GM18870 (cell line): Measurements from ENCODE around the gene PLCD3.
"Not testable (repeated sequence)": the region's sequence is repeated elsewhere in the genome, so short reads cannot be mapped to it uniquely, and the experiment has no call there.

Source experiments
- ATAC-seq: cut with Tn5 transposase; IDR thresholded peaks from one replicate; pipeline ENCODE4 v1.9.1; 2021; ENCODE audit warnings: moderate library complexity; ENCODE audit not compliant: unreplicated experiment

Gene PLCD3

DNA sequence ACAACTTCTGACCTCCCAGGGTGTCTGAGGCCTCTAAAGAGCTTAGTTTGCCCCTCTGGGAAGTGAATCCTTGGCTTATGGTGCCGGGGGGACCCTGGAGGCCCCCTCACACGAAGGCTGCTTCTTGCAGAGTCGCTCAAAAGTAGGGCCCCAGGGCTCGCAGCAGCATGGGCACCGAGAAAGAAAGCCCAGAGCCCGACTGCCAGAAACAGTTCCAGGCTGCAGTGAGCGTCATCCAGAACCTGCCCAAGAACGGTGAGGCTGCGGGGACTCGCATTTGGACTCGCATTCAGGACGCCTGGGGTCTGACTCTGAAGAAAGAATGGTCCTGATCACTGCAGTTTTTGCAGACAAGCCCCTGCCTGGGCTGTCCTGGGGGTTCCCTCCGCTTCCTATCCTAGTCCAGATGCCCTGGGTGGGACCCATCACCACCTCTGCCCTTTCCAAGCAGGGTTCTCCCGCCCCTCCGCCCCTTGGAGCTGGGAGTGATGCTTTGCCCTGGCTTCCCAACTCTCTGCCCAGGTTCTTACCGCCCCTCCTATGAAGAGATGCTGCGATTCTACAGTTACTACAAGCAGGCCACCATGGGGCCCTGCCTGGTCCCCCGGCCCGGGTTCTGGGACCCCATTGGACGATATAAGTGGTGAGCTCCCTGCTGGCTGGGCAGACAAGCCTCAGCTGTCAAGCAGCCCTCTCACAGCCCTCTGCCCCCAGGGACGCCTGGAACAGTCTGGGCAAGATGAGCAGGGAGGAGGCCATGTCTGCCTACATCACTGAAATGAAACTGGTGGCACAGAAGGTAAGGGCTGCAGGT is 3.9 kb upstream of the PLCD3 start:
- ATAC-seq: no peak

DNA sequence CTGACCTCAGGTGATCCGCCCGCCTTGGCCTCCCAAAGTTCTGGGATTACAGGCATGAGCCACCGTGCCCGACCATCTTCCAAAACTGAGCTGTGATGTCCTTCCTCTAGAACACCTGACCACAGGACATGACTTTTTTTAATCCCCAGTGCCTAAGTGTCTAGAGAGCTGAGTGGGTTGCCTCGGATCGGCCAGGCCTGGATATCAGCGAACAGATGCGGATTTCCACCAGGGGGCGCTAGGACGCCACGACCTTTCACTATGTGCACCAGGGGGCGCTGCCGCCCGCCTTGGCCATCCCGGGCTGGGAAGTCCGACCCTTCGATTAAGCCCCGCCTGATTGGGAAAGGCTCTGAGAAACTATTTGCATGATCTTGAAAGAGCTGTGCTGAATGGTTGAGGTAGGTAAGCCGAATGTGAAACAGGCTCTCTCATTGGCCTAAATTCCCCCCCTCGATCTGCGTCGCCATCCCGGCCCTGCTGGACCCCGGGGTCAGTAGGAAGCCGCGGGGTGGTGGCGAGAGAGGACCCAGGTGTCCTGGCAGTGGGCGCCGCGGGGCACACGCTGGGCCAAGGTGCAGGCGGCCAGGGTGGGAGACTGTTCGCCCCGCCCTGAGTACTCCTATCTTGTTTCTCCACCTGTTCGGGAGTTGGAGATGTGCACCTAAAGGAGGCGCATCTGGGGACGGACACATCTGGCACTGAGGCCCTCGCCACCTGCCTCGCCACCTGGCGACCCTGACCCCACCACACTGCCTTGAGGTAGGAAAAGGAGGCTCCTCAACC is 3.1 kb upstream of the PLCD3 start, which contains the start of gene ACBD4:
Gene ACBD4, plus strand, starts transcription at position 496 of the 786 bp plus-strand sequence. CDS start 458 bp downstream, outside the sequence.
- ATAC-seq: peak; percentile 88

DNA sequence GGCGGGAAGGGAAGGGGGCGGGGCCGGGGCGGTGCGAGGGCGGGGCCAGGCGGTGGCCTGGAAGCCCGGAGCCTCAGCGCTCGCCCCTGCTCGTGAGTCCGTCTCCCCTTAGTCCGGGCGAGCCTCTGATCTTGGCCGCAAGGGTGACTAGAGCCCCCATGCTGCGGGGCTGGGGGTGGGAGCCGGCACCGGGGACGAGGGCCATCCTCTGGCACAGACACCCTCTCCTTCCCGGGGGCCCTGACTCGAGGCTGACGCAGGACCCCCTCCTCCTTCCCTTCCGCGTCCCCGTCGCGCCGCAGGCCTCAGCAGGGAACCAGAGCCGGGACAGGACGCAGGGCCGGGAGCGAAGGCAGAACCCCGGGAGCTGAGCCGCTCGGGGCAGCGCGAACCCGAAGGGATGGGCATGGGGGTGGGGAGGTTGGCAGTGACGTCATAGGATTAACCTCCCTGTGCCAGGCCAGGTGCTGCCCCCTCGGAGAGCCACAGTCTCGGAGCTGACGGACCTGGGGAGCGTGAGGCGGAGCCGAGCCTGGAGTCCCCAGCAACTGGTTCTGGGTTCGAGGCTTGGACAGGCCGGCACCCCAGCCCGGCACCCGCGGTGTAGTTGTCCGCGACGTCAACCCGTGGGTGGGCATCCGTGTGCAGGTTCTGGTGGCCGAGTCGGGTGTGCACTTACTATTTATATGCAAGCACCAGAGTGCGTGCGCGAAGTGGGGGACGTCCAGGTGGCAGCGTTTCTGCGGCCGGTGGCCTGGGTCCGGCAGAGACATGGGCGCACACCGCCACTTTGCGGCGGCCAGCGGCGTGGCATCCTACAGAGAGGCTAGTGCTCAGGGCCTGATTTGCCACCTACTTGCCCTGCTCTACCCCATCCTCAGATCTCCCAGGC is 503 bp upstream of the PLCD3 start:
- ATAC-seq: no peak

DNA sequence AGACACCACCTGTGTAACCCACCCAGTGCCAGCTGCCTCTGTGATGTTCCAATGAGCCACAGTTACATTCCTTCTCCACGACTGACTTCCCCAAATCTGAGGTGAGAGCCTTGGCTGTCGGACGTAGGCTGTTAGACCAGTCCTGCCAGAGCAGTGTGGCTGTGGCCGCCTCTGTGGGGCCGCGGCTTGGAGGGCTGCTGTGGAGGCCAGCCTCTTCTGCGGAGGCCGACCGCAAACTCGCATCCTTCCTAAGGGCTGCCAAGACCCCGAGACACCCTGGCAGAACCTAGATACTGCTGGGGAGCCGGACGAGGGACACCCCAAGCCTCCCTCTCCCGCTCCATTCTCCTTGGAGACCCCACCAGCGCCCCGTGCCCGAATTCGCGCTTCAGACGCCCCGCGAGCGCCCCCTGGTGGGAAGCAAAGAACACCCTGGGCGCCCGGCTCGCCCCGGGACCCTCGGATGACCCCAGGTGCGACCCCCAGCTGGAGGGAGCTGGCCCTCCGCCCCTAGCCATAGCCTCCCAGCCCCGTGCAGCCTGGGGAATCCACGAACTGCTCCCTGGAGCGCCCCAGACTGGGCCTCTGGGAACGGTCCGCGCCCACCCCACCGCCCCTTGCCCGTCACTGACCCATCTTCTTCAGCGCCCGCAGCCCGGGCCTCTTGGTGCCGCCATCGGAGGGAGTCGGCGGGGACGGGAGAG is 547 bp downstream of the PLCD3 start:
- ATAC-seq: no peak

DNA sequence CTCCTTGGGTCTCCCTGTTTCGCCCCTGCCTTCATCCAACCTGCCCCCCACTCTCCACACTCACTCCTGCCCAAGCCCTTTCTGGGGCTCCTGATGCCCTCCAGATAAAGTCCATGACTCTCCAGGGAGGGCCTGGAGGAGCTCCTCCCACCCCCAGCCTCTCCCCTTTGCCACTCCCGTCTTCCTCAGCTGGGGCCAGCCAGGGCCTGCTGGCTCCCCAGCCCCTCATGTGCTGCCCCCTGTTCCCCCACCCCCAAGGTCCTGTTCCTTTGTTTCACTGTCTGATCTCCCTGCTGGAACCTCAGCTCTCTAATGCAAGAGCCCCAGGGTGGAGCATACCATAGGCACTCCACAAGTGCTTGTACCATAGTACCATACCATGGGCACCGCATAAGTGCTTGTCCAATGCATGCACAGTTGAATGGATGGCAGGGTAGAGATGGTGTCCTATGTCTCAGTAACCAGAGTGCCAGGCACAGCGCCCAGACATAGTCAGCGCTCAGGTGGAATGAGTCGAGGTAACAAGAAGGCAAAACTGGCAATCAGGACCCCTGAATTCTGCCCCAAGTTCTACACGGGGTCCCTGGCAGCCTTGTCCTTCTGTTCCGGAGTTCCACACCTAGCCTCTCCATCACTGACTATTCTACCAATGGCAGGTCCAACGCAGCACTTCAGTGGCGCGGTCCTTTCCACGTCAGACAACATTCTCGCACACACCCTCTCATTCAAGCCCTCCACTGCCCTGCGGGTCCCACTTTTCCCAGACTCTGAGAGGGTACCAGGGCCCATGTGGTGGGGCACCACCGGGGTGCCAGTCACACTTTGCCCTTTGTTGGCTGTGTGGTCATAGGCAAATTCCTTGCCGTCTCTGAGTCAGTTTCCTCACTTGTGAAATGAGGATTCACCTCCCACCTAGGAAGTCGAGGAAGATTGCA is 1.4 kb downstream of the PLCD3 start:
- no peak for ATAC-seq

DNA sequence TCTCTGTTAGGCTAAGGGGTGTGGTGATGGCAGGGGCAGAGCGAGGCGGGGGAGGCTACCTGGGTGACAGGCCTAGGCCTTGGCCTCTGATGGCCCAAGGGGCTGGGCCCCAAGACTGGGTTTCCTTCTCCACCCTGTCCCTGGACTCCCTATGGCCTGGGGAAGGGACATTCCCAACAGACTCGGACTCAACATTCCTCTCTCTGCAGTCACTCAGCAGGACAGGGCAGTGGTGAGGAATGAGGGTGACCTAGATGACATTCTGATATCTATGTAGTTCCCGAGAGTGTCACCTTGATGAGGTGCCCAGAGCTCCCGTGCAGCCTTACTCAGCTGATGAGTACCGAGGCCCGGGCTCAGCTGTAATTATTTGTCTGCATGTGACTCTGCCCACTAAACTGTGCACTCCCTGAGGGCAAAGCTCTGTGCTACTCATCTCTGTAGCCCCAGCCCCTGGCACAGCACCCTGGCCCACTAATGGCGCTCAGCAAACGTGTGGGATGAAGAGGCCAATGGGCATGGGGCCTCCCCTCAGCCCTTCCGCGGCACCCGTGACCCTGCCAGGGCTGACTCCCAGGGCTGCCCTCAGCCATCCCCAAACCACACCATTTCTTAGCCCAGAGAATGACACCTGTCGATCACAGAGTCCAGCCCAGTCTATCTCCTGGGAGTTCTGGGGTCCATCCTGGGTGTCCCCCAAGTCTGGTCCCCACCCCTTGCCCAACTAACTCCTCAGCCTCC is 2.2 kb downstream of the PLCD3 start:
- no peak for ATAC-seq

DNA sequence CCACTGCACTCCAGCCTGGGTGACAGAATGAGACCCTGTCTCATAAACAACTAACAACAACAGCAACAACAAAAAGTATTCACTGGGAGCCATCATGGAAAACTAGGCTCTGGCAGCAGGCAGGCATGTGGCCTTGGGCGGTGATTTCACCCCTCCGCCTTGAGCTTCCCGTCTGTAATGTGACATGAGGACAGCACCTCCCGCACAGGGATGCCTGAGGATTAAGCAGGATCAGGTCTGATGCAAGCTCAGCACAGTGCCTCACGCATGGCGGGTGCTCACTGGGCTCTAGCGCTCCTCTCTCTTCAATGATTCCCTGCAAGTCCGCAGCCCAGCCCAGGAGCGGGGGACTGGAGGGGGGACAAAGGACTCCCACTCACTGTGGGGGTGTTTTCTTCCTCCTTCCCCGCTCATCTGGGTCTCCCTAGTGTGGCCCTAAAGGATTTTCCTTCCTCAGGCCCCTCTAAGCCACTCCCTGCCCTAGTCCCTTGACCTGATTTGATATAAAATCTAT is 2.8 kb downstream of the PLCD3 start:
- ATAC-seq: no peak

DNA sequence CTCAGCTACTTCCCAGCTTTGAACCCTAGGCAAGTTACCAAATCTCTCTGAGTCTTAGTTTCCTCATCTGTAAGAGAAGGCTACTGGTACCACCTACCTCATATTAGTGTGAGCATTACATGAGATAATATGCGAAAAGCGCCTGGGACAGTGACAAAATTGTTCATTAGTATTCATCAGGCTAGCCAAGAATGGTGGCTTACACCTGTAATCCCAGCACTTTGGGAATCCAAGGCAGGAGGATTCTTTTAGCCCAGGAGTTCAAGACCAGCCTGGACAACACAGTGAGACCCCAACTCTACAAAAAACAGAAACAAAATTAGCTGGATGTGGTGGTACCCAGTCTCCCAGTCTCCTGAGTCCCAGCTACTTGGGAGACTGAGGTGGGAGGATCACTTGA is 3.3 kb downstream of the PLCD3 start:
- no peak for ATAC-seq

DNA sequence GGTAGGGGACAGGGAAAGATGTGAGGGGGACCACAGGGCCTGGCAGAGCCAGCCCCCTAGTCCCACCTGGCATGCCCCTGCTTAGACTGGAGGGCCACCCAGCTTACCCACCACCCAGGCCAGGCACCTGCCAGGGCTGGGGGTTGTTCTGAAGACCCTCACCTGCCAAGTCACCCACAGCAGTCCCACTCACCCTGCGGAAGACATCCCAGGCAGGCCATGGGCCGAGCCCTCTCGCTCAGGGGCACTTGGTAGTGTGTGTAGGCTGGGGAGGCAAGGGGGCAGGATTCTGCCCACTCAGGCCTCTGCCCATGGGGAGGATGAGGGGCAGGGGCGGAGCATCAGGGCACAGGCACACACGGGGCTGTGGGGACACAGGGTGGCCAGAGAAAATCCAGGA is 4.0 kb downstream of the PLCD3 start:
- no peak for ATAC-seq

DNA sequence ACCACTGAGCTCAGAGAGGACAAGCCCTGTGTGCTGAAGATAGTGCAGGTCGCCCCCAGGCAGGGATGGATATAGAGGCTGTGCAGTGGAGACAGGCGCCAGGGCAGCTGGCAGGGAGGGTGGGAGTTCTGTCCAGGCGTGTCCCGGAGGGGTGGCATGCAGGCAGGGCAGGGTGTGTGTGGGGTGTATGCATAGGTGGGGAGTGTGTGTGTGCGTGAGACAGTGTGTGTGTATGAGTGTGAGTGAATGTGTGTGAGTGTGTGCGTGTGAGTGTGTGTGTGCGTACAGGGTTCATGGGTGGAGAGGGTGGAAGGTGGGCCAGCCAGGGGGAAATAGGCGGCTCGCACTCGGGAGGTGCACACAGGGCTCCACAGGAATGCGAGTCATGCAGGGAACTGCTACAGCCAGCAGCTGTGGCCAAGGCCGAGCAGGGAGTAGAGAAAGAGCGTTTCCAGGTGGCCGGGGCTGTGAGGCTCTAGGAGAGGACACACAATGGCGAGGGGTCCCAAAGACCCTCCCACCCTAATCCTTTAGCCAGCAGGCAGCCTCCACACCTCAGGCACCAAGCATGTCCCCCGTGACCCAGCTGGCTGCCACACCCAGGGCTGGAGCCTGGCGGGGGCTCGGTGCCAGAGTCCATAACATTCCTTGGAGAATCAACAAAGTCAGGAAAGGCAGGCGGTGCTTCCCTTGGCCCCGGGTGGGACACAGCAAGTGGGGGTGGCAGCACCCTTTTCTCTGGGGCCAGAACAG is 4.6 kb downstream of the PLCD3 start:
- no peak for ATAC-seq

DNA sequence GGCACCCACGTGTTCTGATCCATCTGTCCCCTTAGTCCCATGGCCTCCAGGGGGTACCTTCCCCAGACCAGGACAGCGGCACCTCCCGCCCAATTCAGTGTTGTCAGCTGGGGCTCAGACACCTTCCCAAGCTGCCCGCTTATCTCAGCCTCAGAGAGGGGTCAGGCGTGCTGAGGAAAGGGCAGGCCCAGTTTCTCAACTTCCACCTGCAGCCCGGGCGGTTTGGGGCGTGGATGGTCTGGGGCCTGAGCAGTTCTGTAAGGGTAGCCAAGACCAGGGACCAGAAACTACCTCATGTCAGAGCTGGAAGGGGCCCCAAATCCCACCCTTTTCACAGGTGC is 5.1 kb downstream of the PLCD3 start:
- no peak for ATAC-seq

DNA sequence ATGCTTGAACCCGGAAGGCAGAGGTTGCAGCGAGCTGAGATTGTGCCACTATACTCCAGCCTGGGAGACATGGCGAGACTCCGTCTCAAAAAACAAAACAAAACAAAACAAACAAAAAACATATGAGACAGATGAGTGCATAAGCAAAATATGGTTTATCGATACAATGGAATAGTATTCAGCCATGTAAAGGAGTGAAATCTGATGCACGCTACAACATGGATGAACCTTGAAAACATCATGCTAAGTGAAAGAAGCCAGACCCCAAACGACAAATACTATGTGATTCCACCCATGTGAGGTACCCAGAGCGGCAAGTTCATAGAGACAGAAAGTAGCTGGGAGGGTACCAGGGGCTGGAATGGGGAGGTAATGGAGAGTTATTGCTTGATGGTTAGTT is 6.8 kb downstream of the PLCD3 start:
- ATAC-seq: no peak

DNA sequence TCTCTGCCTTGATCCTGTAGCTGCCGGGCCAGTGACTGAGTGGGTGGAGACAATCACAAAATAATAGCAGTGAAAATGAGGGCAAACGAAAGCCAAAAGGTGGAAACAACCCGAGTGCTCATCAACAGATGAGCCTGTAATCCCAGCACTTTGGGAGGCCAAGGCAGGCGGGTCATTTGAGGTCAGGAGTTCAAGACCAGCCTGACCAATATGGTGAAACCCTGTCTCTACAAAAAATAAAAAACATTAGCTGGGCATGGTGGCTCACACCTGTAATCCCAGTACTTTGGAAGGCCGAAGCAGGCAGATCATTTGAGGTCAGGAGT is 7.6 kb downstream of the PLCD3 start:
- ATAC-seq: not testable (repeated sequence)

DNA sequence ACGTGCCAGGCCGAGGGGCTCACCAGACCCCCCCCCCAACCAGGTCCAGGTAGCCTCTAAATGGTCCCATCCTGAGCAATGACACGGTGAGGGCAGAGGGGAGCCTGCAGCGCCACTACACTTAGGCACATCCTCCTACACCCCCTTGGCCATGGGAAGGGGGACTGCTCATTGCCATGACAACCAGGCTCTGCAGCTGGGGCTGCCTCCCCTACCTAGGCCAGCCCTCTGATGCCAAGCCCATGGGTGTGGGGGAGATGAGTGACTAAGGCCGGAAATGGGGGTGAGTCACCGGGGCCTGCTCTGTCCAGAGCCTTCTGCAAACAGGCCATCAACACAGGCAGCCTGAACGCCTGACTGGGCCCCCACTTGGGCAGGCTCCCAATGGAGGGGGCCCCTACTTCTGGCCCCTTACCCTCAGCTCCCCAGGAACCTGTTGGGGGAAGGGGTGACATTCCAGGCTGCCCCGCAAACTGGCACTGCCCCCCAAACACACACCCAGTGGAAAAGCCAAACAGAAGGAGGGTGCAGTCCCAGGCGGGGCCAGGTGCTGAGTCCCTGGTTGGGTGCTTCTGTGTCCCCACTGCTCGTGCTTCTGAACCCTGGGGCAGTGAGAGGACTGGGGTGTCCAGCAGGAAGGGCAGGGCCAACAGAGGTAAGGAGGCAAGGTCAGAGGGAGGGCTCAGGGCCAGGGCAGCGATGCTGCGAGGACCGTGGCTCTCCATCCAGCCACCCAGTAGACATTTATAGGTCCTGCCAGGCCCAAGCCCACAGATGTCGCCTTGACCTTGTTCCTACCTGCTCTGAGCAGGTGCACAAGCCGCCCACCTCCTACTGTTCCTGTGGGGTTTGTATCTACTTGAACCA is 8.2 kb downstream of the PLCD3 start:
- no peak for ATAC-seq

DNA sequence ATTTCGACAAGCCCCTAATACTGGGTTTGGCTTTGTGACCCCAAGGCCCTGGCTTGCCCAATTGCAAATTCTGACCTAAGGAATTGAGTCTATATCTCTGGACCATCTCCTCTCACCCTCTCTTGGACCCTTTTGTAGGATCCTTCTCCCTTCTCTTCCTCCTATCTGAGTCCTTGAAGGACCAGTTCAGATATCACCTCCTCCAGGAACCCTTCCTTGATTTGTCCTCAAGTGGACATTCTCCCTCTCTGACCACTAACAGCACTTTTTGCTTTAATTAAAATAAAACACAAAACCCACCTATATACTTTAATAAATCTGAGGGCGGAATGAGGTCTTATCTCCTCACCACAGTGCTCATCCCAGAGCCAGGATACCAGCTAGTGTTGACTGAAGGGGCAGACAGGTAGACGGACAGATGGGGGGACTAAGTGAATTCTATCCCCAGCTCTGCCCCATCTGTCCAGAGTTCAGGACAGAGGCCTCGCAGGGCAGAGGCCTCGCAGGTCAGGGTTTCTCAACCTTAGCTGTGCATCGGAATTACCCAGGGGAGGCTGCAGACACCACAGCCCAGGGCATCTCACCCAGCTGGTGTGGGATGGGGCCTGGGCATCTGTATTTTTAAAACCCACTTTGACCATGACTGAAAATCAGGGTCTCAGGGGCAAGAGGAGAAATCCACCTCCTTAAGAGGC is 9.1 kb downstream of the PLCD3 start:
- ATAC-seq: no peak

DNA sequence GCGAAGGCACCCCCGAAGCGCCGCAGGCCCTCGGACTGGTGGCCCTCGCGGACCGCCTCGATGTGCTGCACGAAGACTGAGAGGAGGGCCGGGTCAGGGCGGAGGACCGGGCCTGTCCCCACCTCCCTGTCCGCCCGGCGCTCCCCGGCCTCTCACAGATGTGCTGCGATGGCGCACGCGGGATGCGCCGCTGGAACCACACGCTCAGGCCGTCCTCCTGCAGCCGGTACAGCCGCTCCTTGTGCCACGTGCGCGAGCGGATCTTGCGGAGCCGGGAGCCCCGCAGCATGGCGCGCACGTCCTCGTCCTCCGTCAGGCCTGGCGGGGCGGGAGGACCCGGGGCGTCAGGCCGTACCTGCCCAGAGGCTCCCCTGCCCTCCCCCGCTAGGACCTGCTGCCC is 11.3 kb downstream of the PLCD3 start:
- no peak for ATAC-seq

DNA sequence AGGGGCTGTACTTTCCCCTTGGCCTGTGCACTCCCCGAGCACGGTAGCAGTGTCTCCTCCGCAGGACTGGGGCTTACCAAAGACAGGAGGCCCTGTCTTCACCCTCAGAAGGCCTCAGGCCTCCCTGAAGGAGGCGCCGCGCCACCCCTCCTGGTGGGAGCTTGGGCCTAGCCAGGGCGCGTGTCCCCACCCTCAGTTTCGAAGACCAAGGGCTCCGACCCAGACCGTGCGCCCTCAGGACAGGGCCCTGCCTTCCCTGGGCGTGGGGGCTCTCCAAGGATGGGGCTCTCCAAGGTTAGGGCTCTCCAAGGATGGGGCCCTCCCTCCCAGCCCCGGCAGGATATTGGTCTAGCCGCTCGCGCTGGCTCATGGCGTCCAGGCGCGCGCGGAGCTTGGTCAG is 11.8 kb downstream of the PLCD3 start:
- ATAC-seq: no peak
